Measurements from ENCODE around the gene MPRIP. TPM values are rescaled to one million over a fixed set of nuclear protein-coding genes. Genes with fewer than 3 reads are reported as not detected.

The MPRIP gene
- total RNA-seq, 1 experiment from 2014 or later = 284 TPM

- no peaks in the 10 kb centered on the region for H3K27me3 Mint-ChIP-seq (ENCODE audit: insufficient read depth, unreplicated experiment)
- POLR2A ChIA-PET = no interaction called here
- no TSS peak for BruUV-seq (replicated peaks)
- H3K36me3 Mint-ChIP-seq (ENCODE audit: insufficient read depth, unreplicated experiment) = peaks cover 56% of the 10 kb centered on the region
- Histone ChIP-seq H3K36me3 (ENCODE audit: control insufficient read depth, insufficient read depth, low read length) (peaks cover 5% of the 10 kb centered on the region), H3K27me3 (replicated peaks; ENCODE audit: control insufficient read depth, insufficient read depth, low read length) (no peaks in the 10 kb centered on the region), H3K4me1 (peaks cover 27% of the 10 kb centered on the region), H3K9me3 (no peaks in the 10 kb centered on the region), H3K4me3 (ENCODE audit: low read depth, low read length) (no peak overlapping the region)
- CTCF ChIA-PET = interaction anchor here (0.6 kb wide), 1 partner anchor 62 kb away, joined by 4 read pairs; no protein-coding TSS in a partner anchor
- no peak overlapping the region for H3K4me3 Mint-ChIP-seq (ENCODE audit: unreplicated experiment)
- DNase-seq = no peak
- no peak for TF ChIP-seq CTCF (IDR thresholded peaks at IDR 0.05; ENCODE audit: insufficient read depth in 1 of 2, low read depth in 1 of 2, low read length in 1 of 2, severe bottlenecking in 1 of 2, unreplicated experiment in 1 of 2)
- H3K9me3 Mint-ChIP-seq (ENCODE audit: unreplicated experiment) = no peaks in the 10 kb centered on the region
- intact Hi-C loops (cut with micrococcal nuclease; ENCODE audit: unreplicated experiment) = no loop called here
- peaks cover 29% of the 10 kb centered on the region for H3K4me1 Mint-ChIP-seq (ENCODE audit: low read depth, unreplicated experiment)
- H3K27ac Mint-ChIP-seq (ENCODE audit: unreplicated experiment) = peak overlapping the region; percentile 17
Observed at GRCh38 chr17:17090642-17091103, 48.4 kb downstream of the MPRIP start.

DNA sequence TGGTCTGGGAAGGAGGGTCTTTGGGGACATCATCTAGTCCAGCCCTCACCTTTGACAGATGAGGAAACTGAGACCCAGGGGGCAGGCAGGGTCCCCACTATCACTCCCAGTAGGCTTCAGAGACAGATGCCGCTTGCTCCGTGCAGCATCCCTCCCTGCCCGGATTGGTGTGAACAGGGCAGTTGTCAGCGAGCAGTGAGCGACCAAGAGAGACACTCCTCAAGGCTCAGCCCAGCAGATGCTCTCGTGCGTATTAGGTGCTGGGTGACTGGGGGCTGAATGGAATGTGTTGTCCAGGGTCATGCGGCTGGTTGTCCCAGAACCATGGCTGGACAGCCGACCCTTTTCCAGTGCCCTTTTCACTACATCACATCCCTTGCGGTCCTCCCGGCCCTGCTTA lies 49.0 kb downstream of the MPRIP start:
- no peak overlapping the region for H3K4me3 ChIP-seq (ENCODE audit: low read depth, low read length)
- H3K9me3 ChIP-seq = no peaks in the 10 kb centered on the region
- Mint-ChIP-seq H3K36me3 (ENCODE audit: insufficient read depth, unreplicated experiment) (peaks cover 61% of the 10 kb centered on the region), H3K9me3 (ENCODE audit: unreplicated experiment) (no peaks in the 10 kb centered on the region), H3K4me1 (ENCODE audit: low read depth, unreplicated experiment) (peaks cover 35% of the 10 kb centered on the region), H3K27me3 (ENCODE audit: insufficient read depth, unreplicated experiment) (no peaks in the 10 kb centered on the region), H3K27ac (ENCODE audit: unreplicated experiment) (peak overlapping the region; percentile 48), H3K4me3 (ENCODE audit: unreplicated experiment) (no peak overlapping the region)
- POLR2A ChIA-PET = no interaction called here
- H3K4me1 ChIP-seq = peaks cover 33% of the 10 kb centered on the region
- H3K36me3 ChIP-seq (ENCODE audit: control insufficient read depth, insufficient read depth, low read length) = peaks cover 5% of the 10 kb centered on the region
- H3K27me3 ChIP-seq (replicated peaks; ENCODE audit: control insufficient read depth, insufficient read depth, low read length) = no peaks in the 10 kb centered on the region
- no peak for DNase-seq
- BruUV-seq (replicated peaks) = no TSS peak
- CTCF ChIA-PET = no interaction called here
- intact Hi-C loops (cut with micrococcal nuclease; ENCODE audit: unreplicated experiment) = no loop called here
- no peak for TF ChIP-seq CTCF (IDR thresholded peaks at IDR 0.05; ENCODE audit: insufficient read depth in 1 of 2, low read depth in 1 of 2, low read length in 1 of 2, severe bottlenecking in 1 of 2, unreplicated experiment in 1 of 2)

GRCh38 chr17:17091856-17092756 lies 49.8 kb downstream of the MPRIP start:
- Mint-ChIP-seq H3K27me3 (ENCODE audit: insufficient read depth, unreplicated experiment) (no peaks in the 10 kb centered on the region), H3K36me3 (ENCODE audit: insufficient read depth, unreplicated experiment) (peaks cover 63% of the 10 kb centered on the region), H3K9me3 (ENCODE audit: unreplicated experiment) (no peaks in the 10 kb centered on the region), H3K4me3 (ENCODE audit: unreplicated experiment) (no peak overlapping the region), H3K27ac (ENCODE audit: unreplicated experiment) (peak overlapping the region; percentile 48), H3K4me1 (ENCODE audit: low read depth, unreplicated experiment) (peaks cover 36% of the 10 kb centered on the region)
- H3K27me3 ChIP-seq (replicated peaks; ENCODE audit: control insufficient read depth, insufficient read depth, low read length) = no peaks in the 10 kb centered on the region
- H3K4me1 ChIP-seq = peaks cover 41% of the 10 kb centered on the region
- H3K9me3 ChIP-seq = no peaks in the 10 kb centered on the region
- TF ChIP-seq CTCF (IDR thresholded peaks at IDR 0.05; ENCODE audit: insufficient read depth in 1 of 2, low read depth in 1 of 2, low read length in 1 of 2, severe bottlenecking in 1 of 2, unreplicated experiment in 1 of 2) = no peak
- POLR2A ChIA-PET = no interaction called here
- peaks cover 4% of the 10 kb centered on the region for H3K36me3 ChIP-seq (ENCODE audit: control insufficient read depth, insufficient read depth, low read length)
- no peak overlapping the region for H3K4me3 ChIP-seq (ENCODE audit: low read depth, low read length)
- intact Hi-C loops (cut with micrococcal nuclease; ENCODE audit: unreplicated experiment) = no loop called here
- no TSS peak for BruUV-seq (replicated peaks)
- CTCF ChIA-PET = no interaction called here
- no peak for DNase-seq
